SK-N-SH (cell line): ENCODE results near the gene RNF223. TPM values are rescaled to one million over a fixed set of nuclear protein-coding genes. Genes with fewer than 3 reads are reported as not detected.

Experiments used
- CTCF ChIA-PET: fragments of 300-600, 350-600 bp; formaldehyde crosslinking; extraction: SDS; loops from one replicate; lab custom pipeline; 2021; lab: Yijun Ruan, JAX
- POLR2A ChIA-PET: fragments of 350-600 bp; sonication (Branson Sonifier 250); formaldehyde crosslinking; extraction: SDS; loops from one replicate; lab custom pipeline; 2020; ENCODE audit warnings: antibody characterized with exemption, inconsistent platforms; lab: Yijun Ruan, JAX
- DNase-seq: peaks from one replicate; pipeline ENCODE4 v3.0.0; 2012
- H2AFZ ChIP-seq: fragments of 200-600 bp; sonication (generic); 2 replicates; pipeline ENCODE4 v1.8.1; 2016; ENCODE audit warnings: antibody characterized with exemption, mild to moderate bottlenecking, low read depth
- H3F3A ChIP-seq: fragments of 200-600 bp; sonication (generic); replicated peaks from 2 replicates; pipeline ENCODE3; 2016; ENCODE audit warnings: antibody characterized with exemption, mild to moderate bottlenecking; ENCODE audit not compliant: insufficient read depth
- H3K27ac ChIP-seq, 2 experiments: fragments of 200-500 bp in 1 of 2; fragments of 200-600 bp in 1 of 2; sonication (Bioruptor generic) in 1 of 2; sonication (generic), shearing (Covaris generic) in 1 of 2; 2 replicates each; pipeline versions ENCODE4 v1.5.1 to v1.6.1; 2014 to 2016; ENCODE audit warnings: low read depth in 2 of 2, inconsistent platforms in 1 of 2, low read length in 1 of 2, mild to moderate bottlenecking in 1 of 2, mixed read lengths in 1 of 2
- H3K27me3 ChIP-seq: fragments of 200-600 bp; sonication (generic), shearing (Covaris generic); 2 replicates; pipeline ENCODE4 v1.6.1; 2016; ENCODE audit warnings: mixed run types; ENCODE audit not compliant: insufficient read depth
- H3K36me3 ChIP-seq, 2 experiments: fragments of 200-500 bp in 1 of 2; fragments of 200-600 bp in 1 of 2; sonication (Bioruptor generic) in 1 of 2; sonication (generic) in 1 of 2; replicated peaks in 1 of 2; 2 replicates each; pipeline versions ENCODE3 to v1.5.1; 2014 to 2016; ENCODE audit warnings: low read length in 1 of 2, mild to moderate bottlenecking in 1 of 2; ENCODE audit not compliant: insufficient read depth in 2 of 2, control insufficient read depth in 1 of 2
- H3K4me1 ChIP-seq, 2 experiments: fragments of 200-500 bp in 1 of 2; fragments of 200-600 bp in 1 of 2; sonication (Bioruptor generic) in 1 of 2; sonication (generic), shearing (Covaris generic) in 1 of 2; 2 replicates each; pipeline versions ENCODE4 v1.5.1 to v1.6.1; 2014 to 2016; ENCODE audit warnings: low read depth in 1 of 2, low read length in 1 of 2, mixed run types in 1 of 2; ENCODE audit not compliant: insufficient read depth in 2 of 2, control insufficient read depth in 1 of 2
- H3K4me2 ChIP-seq: fragments of 200-600 bp; sonication (generic), shearing (Covaris generic); 2 replicates; pipeline ENCODE4 v1.6.1; 2017; ENCODE audit warnings: mixed run types
- H3K4me3 ChIP-seq, 2 experiments: fragments of 200-500 bp in 1 of 2; fragments of 200-600 bp in 1 of 2; sonication (Bioruptor generic) in 1 of 2; sonication (generic), shearing (Covaris generic) in 1 of 2; 2 replicates each; pipeline versions ENCODE4 v1.5.1 to v1.8.1; 2014 to 2016; ENCODE audit warnings: low read depth in 2 of 2, inconsistent platforms in 1 of 2, low read length in 1 of 2, mild to moderate bottlenecking in 1 of 2, mixed read lengths in 1 of 2, moderate library complexity in 1 of 2
- H3K79me2 ChIP-seq: fragments of 200-600 bp; sonication (generic); 2 replicates; pipeline ENCODE4 v1.8.1; 2017; ENCODE audit warnings: mild to moderate bottlenecking; ENCODE audit not compliant: insufficient read depth
- H3K9ac ChIP-seq: fragments of 200-600 bp; sonication (generic); 2 replicates; pipeline ENCODE4 v1.6.1; 2017; ENCODE audit warnings: mixed run types
- H3K9me2 ChIP-seq: fragments of 200-600 bp; sonication (generic); 2 replicates; pipeline ENCODE4 v1.6.1; 2017; ENCODE audit warnings: mixed run types
- H3K9me3 ChIP-seq: fragments of 200-600 bp; sonication (generic); 2 replicates; pipeline ENCODE4 v1.6.1; 2017; ENCODE audit warnings: mixed run types, mild to moderate bottlenecking, moderate library complexity
- H4K20me1 ChIP-seq: fragments of 200-600 bp; sonication (generic); 2 replicates; pipeline ENCODE4 v1.6.1; 2017; ENCODE audit warnings: mild to moderate bottlenecking, mixed run types; ENCODE audit not compliant: insufficient read depth
- CHD2 ChIP-seq: fragments of 150-350 bp; IDR thresholded peaks from 2 replicates; pipeline ENCODE4 v1.6.1; 2018; ENCODE audit warnings: low read length; ENCODE audit not compliant: partially characterized antibody
- CTCF ChIP-seq: fragments of 200-600 bp; sonication (generic); IDR thresholded peaks from 2 replicates; pipeline ENCODE4 v1.6.1; 2017; ENCODE audit warnings: antibody characterized with exemption, mild to moderate bottlenecking, moderate library complexity
- EZH2phosphoT487 ChIP-seq: fragments of 200-600 bp; sonication (generic); IDR thresholded peaks from 2 replicates; pipeline ENCODE4 v1.6.1; 2017; ENCODE audit warnings: low read depth, mixed run types, mild to moderate bottlenecking, antibody characterized with exemption, moderate library complexity, borderline replicate concordance
- FOXJ3 ChIP-seq: sonication (generic); formaldehyde crosslinking; IDR thresholded peaks from 2 replicates; pipeline ENCODE4 v1.5.1; 2020; ENCODE audit warnings: mild to moderate bottlenecking, missing genetic modification reagents
- GABPA ChIP-seq: IDR thresholded peaks from 2 replicates; pipeline ENCODE4 v1.4.0; 2012; ENCODE audit warnings: low read depth, mild to moderate bottlenecking
- GATA2 ChIP-seq: sonication (generic); formaldehyde crosslinking; IDR thresholded peaks from 2 replicates; pipeline ENCODE4 v1.5.0; 2020; ENCODE audit warnings: mild to moderate bottlenecking, missing genetic modification reagents
- IRF3 ChIP-seq: fragments of 150-350 bp; IDR thresholded peaks from 2 replicates; pipeline ENCODE4 v1.6.1; 2016; ENCODE audit warnings: mild to moderate bottlenecking, low read depth, low read length
- JUND ChIP-seq: IDR thresholded peaks from 2 replicates; pipeline ENCODE4 v1.4.0; 2012
- MXI1 ChIP-seq: IDR thresholded peaks from 2 replicates; pipeline ENCODE4 v1.6.1; 2012; ENCODE audit warnings: mild to moderate bottlenecking, low read depth, low read length, improper control_type of control experiment
- NFIC ChIP-seq: IDR thresholded peaks from 2 replicates; pipeline ENCODE4 v1.4.0; 2012; ENCODE audit warnings: borderline replicate concordance
- NRF1 ChIP-seq: IDR thresholded peaks from 2 replicates; pipeline ENCODE4 v1.6.1; 2012; ENCODE audit warnings: low read depth, mild to moderate bottlenecking, low read length
- POLR2AphosphoS5 ChIP-seq: IDR thresholded peaks from 2 replicates; pipeline ENCODE4 v1.6.1; 2012; ENCODE audit warnings: low read depth, low read length
- RCOR1 ChIP-seq: fragments of 150-350 bp; IDR thresholded peaks from 2 replicates; pipeline ENCODE4 v1.6.1; 2017; ENCODE audit warnings: antibody characterized with exemption, low read length
- RFX5 ChIP-seq: IDR thresholded peaks from 2 replicates; pipeline ENCODE4 v1.6.1; 2012; ENCODE audit warnings: mild to moderate bottlenecking, improper control_type of control experiment, low read length
- TCF12 ChIP-seq: IDR thresholded peaks from 2 replicates; pipeline ENCODE4 v1.4.0; 2012
- USF1 ChIP-seq: IDR thresholded peaks from 2 replicates; pipeline ENCODE4 v1.4.0; 2012; ENCODE audit warnings: low read depth, borderline replicate concordance
- YY1 ChIP-seq: IDR thresholded peaks from 2 replicates; pipeline ENCODE4 v1.4.0; 2012; ENCODE audit warnings: low read depth, mild to moderate bottlenecking
- ZBTB33 ChIP-seq: IDR thresholded peaks from 2 replicates; pipeline ENCODE4 v1.4.0; 2012; ENCODE audit warnings: low read depth, borderline replicate concordance
- WGBS: methylation state at CpG from one replicate; pipeline ENCODE4 v1.1.6; 2017; ENCODE audit warnings: low lambda C conversion rate; 5-methylcytosine and 5-hydroxymethylcytosine counted together
- polyA plus RNA-seq, 3 experiments: library from polyadenylated mRNA; depleted of rRNA; stranded (reverse); fragments of >200 nt; gene quantifications; 2 replicates each; pipeline ENCODE4 v1.2.3, GENCODE V29; 2012

The RNF223 gene
- polyA plus RNA-seq, 1 of the 3 experiments (the other 2 are of a cell fraction): not detected

GRCh38 chr1:1050577-1051052 is 23.5 kb downstream of the RNF223 start:
- Histone ChIP-seq H4K20me1 (no peaks in the 10 kb centered on the region), H3K27ac (no peak overlapping the region), H3K4me3 (no peak overlapping the region), H3F3A (no peaks in the 10 kb centered on the region), H2AFZ (no peak overlapping the region), H3K79me2 (no peaks in the 10 kb centered on the region), H3K36me3 (peaks cover 0 to 16% of the 10 kb centered on the region in 2 experiments), H3K4me1 (no peaks in the 10 kb centered on the region), H3K9me3 (no peaks in the 10 kb centered on the region), H3K27me3 (no peaks in the 10 kb centered on the region), H3K9me2 (no peaks in the 10 kb centered on the region), H3K4me2 (no peak overlapping the region), H3K9ac (no peak overlapping the region)
- TF ChIP-seq CHD2 (no peak), JUND (no peak), YY1 (no peak), USF1 (no peak), GABPA (no peak), RFX5 (no peak), GATA2 (CRISPR knock-in tag) (no peak), NRF1 (no peak), IRF3 (no peak), MXI1 (no peak), TCF12 (no peak), FOXJ3 (CRISPR knock-in tag) (no peak), ZBTB33 (no peak), EZH2phosphoT487 (no peak), POLR2AphosphoS5 (no peak), CTCF (no peak), RCOR1 (no peak), NFIC (no peak)
- CTCF ChIA-PET: interaction anchor here (0.9 to 1.8 kb wide), 3 partner anchors 13 to 65 kb away, joined by 3 to 5 read pairs (median 3); no protein-coding TSS in a partner anchor
- WGBS: 96% methylated on average over 12 of the region's 32 CpGs
- DNase-seq: no peak
- POLR2A ChIA-PET: no interaction called here
